HepG2 (cell line): Measurements from ENCODE around the gene FLOT2. TPM values are rescaled to one million over a fixed set of nuclear protein-coding genes. Genes with fewer than 3 reads are reported as not detected.

Experiments used
- ATAD3A ChIP-seq: sonication (generic); formaldehyde crosslinking; IDR thresholded peaks from 2 replicates; pipeline ENCODE4 v1.4.0; 2020; ENCODE audit warnings: missing genetic modification reagents
- CENPBD1 ChIP-seq: sonication (generic); formaldehyde crosslinking; IDR thresholded peaks from 2 replicates; pipeline ENCODE4 v1.8.0; 2022; ENCODE audit warnings: missing genetic modification reagents, low read depth, mild to moderate bottlenecking, borderline replicate concordance
- FOXJ3 ChIP-seq: sonication (generic); formaldehyde crosslinking; IDR thresholded peaks from 2 replicates; pipeline ENCODE4 v1.4.0; 2020; ENCODE audit warnings: missing genetic modification reagents, mild to moderate bottlenecking, borderline replicate concordance
- KLF9 ChIP-seq: IDR thresholded peaks from 2 replicates; pipeline ENCODE4 v1.6.1; 2016; ENCODE audit warnings: low read depth
- RFX3 ChIP-seq: IDR thresholded peaks from 2 replicates; pipeline ENCODE4 v1.6.1; 2016; ENCODE audit warnings: missing biosample characterization, missing genetic modification reagents
- SP140L ChIP-seq: sonication (generic); formaldehyde crosslinking; IDR thresholded peaks from 2 replicates; pipeline ENCODE4 v1.4.0; 2020; ENCODE audit warnings: missing genetic modification reagents, borderline replicate concordance
- TBX2 ChIP-seq: sonication (generic); formaldehyde crosslinking; IDR thresholded peaks from 2 replicates; pipeline ENCODE4 v1.5.0; 2020; ENCODE audit warnings: missing genetic modification reagents, mild to moderate bottlenecking, borderline replicate concordance
- TFE3 ChIP-seq: IDR thresholded peaks from 2 replicates; pipeline ENCODE4 v1.6.1; 2016
- ZKSCAN5 ChIP-seq: sonication (generic); formaldehyde crosslinking; IDR thresholded peaks from 2 replicates; pipeline ENCODE4 v1.5.1; 2020; ENCODE audit warnings: mild to moderate bottlenecking, missing genetic modification reagents
- ZNF691 ChIP-seq: sonication (generic); formaldehyde crosslinking; IDR thresholded peaks from 2 replicates; pipeline ENCODE4 v1.4.0; 2020; ENCODE audit warnings: missing genetic modification reagents, low read depth, mild to moderate bottlenecking, borderline replicate concordance
- polyA plus RNA-seq, 8 experiments: library from polyadenylated mRNA; depleted of rRNA in 3 of 8; stranded (reverse) in 7 of 8; unstranded in 1 of 8; fragments of >200 nt; fragmentation: Illumina TruSeq in 4 of 8; extraction: Trizol in 4 of 8; gene quantifications; 2 replicates each; pipeline versions ENCODE4 v1.2.1 to v1.2.3, GENCODE V29; 2011 to 2016; ENCODE audit warnings: low read depth in 4 of 8, missing spikeins in 1 of 8, mixed read lengths in 1 of 8; ENCODE audit not compliant: insufficient read depth in 1 of 8
- total RNA-seq, 5 experiments: library from RNA; depleted of rRNA; stranded (reverse); fragments of >200 nt; fragmentation: Illumina TruSeq; extraction: Trizol; gene quantifications; 2 replicates each; pipeline ENCODE4 v1.2.3, GENCODE V29; 2016; ENCODE audit warnings: low read depth in 1 of 5
- TF ChIP-seq, protein P1 (sequence below): sonication (generic); formaldehyde crosslinking; IDR thresholded peaks from 2 replicates; pipeline ENCODE4 v1.4.0; 2020; ENCODE audit warnings: missing genetic modification reagents, borderline replicate concordance
- TF ChIP-seq, protein P2 (sequence below): sonication (generic); formaldehyde crosslinking; IDR thresholded peaks from 2 replicates; pipeline ENCODE4 v1.8.1; 2023; ENCODE audit warnings: mild to moderate bottlenecking, missing genetic modification reagents, borderline replicate concordance

FLOT2 gene
- total and polyA plus RNA-seq, 2 of the 13 experiments (the other 11 are each of a cell fraction or from before 2014, with no cell fraction given) = 54.3 to 54.5 TPM

- TF ChIP-seq, protein P1, sequence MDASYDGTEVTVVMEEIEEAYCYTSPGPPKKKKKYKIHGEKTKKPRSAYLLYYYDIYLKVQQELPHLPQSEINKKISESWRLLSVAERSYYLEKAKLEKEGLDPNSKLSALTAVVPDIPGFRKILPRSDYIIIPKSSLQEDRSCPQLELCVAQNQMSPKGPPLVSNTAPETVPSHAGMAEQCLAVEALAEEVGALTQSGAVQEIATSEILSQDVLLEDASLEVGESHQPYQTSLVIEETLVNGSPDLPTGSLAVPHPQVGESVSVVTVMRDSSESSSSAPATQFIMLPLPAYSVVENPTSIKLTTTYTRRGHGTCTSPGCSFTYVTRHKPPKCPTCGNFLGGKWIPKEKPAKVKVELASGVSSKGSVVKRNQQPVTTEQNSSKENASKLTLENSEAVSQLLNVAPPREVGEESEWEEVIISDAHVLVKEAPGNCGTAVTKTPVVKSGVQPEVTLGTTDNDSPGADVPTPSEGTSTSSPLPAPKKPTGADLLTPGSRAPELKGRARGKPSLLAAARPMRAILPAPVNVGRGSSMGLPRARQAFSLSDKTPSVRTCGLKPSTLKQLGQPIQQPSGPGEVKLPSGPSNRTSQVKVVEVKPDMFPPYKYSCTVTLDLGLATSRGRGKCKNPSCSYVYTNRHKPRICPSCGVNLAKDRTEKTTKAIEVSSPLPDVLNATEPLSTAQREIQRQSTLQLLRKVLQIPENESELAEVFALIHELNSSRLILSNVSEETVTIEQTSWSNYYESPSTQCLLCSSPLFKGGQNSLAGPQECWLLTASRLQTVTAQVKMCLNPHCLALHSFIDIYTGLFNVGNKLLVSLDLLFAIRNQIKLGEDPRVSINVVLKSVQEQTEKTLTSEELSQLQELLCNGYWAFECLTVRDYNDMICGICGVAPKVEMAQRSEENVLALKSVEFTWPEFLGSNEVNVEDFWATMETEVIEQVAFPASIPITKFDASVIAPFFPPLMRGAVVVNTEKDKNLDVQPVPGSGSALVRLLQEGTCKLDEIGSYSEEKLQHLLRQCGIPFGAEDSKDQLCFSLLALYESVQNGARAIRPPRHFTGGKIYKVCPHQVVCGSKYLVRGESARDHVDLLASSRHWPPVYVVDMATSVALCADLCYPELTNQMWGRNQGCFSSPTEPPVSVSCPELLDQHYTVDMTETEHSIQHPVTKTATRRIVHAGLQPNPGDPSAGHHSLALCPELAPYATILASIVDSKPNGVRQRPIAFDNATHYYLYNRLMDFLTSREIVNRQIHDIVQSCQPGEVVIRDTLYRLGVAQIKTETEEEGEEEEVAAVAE (CRISPR knock-in tag) = no peak
- TF ChIP-seq KLF9 (CRISPR knock-in tag) (no peak), TBX2 (CRISPR knock-in tag) (no peak), ATAD3A (CRISPR knock-in tag) (no peak), CENPBD1 (CRISPR knock-in tag) (no peak), ZNF691 (CRISPR knock-in tag) (no peak), SP140L (CRISPR knock-in tag) (no peak), TFE3 (no peak), ZKSCAN5 (CRISPR knock-in tag) (no peak), RFX3 (CRISPR knock-in tag) (no peak), FOXJ3 (no peak)
- TF ChIP-seq, protein P2, sequence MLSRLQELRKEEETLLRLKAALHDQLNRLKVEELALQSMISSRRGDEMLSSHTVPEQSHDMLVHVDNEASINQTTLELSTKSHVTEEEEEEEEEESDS (CRISPR knock-in tag) = no peak
Measured at GRCh38 chr17:28940142-28940541, 42.6 kb upstream of the FLOT2 start (continued).
